ENCODE measurements around the gene PRKAR2B. TPM values are rescaled to one million over a fixed set of nuclear protein-coding genes. Genes with fewer than 3 reads are reported as not detected.

Gene PRKAR2B
- polyA plus RNA-seq, 1 donor from 2014 or later = 297 TPM

- no peak overlapping the region for H2AFZ ChIP-seq (ENCODE audit: low read depth, low read length)
- no peaks in the 10 kb centered on the region for H3K9me2 ChIP-seq (ENCODE audit: insufficient read depth, low read length)
- H3K9ac ChIP-seq (ENCODE audit: low read length) = no peak overlapping the region
- no peak overlapping the region for H3K4me2 ChIP-seq (ENCODE audit: low read length)
- TF ChIP-seq SMC3 (conservative IDR thresholded peaks at IDR 0.05; ENCODE audit: poor library complexity) (no peak), POLR2AphosphoS5 (IDR thresholded peaks at IDR 0.05) (no peak), EP300 (conservative IDR thresholded peaks at IDR 0.05; ENCODE audit: poor library complexity, severe bottlenecking) (no peak), RAD21 (conservative IDR thresholded peaks at IDR 0.05) (no peak), MXI1 (conservative IDR thresholded peaks at IDR 0.05; ENCODE audit: poor library complexity, severe bottlenecking) (no peak), CTCF (IDR thresholded peaks at IDR 0.05; ENCODE audit: poor library complexity, severe bottlenecking) (no peak), TAF1 (IDR thresholded peaks at IDR 0.05; ENCODE audit: low read depth) (no peak), REST (IDR thresholded peaks at IDR 0.05; ENCODE audit: borderline replicate concordance) (no peak), EZH2 (IDR thresholded peaks at IDR 0.05; ENCODE audit: borderline replicate concordance, insufficient read depth, low read length, poor library complexity, severe bottlenecking) (no peak)
- H3K4me3 ChIP-seq (ENCODE audit: low read length) = no peak overlapping the region
- H3K9me3 ChIP-seq (ENCODE audit: low read length) = no peaks in the 10 kb centered on the region
- H4K20me1 ChIP-seq (ENCODE audit: insufficient read depth) = no peaks in the 10 kb centered on the region
- peaks cover 8% of the 10 kb centered on the region for H3K79me2 ChIP-seq (replicated peaks; ENCODE audit: insufficient read depth, low read length)
- H3K27me3 ChIP-seq (ENCODE audit: insufficient read depth, low read depth, low read length) = no peaks in the 10 kb centered on the region
- no peaks in the 10 kb centered on the region for H3K36me3 ChIP-seq (ENCODE audit: insufficient read depth, low read length)
- no peaks in the 10 kb centered on the region for H3F3A ChIP-seq (ENCODE audit: insufficient read depth, low read length, poor library complexity, severe bottlenecking)
- H3K27ac ChIP-seq (ENCODE audit: low read length) = no peak overlapping the region
Observed at GRCh38 chr7:107075863-107076574, 31.5 kb downstream of the PRKAR2B start.

GRCh38 chr7:107076781-107077698 is 32.5 kb downstream of the PRKAR2B start:
- Histone ChIP-seq H3F3A (ENCODE audit: insufficient read depth, low read length, poor library complexity, severe bottlenecking) (no peaks in the 10 kb centered on the region), H3K36me3 (ENCODE audit: insufficient read depth, low read length) (no peaks in the 10 kb centered on the region), H3K27me3 (ENCODE audit: insufficient read depth, low read depth, low read length) (no peaks in the 10 kb centered on the region), H4K20me1 (ENCODE audit: insufficient read depth) (no peaks in the 10 kb centered on the region), H3K9me3 (ENCODE audit: low read length) (no peaks in the 10 kb centered on the region), H3K27ac (ENCODE audit: low read length) (no peak overlapping the region), H3K9ac (ENCODE audit: low read length) (no peak overlapping the region), H2AFZ (ENCODE audit: low read depth, low read length) (no peak overlapping the region), H3K4me3 (ENCODE audit: low read length) (no peak overlapping the region), H3K9me2 (ENCODE audit: insufficient read depth, low read length) (no peaks in the 10 kb centered on the region), H3K79me2 (replicated peaks; ENCODE audit: insufficient read depth, low read length) (peaks cover 8% of the 10 kb centered on the region), H3K4me2 (ENCODE audit: low read length) (no peak overlapping the region)
- no peak for TF ChIP-seq REST (IDR thresholded peaks at IDR 0.05; ENCODE audit: borderline replicate concordance)
- no peak for TF ChIP-seq EP300 (conservative IDR thresholded peaks at IDR 0.05; ENCODE audit: poor library complexity, severe bottlenecking)
- no peak for TF ChIP-seq RAD21 (conservative IDR thresholded peaks at IDR 0.05)
- no peak for TF ChIP-seq TAF1 (IDR thresholded peaks at IDR 0.05; ENCODE audit: low read depth)
- no peak for TF ChIP-seq EZH2 (IDR thresholded peaks at IDR 0.05; ENCODE audit: borderline replicate concordance, insufficient read depth, low read length, poor library complexity, severe bottlenecking)
- TF ChIP-seq MXI1 (conservative IDR thresholded peaks at IDR 0.05; ENCODE audit: poor library complexity, severe bottlenecking) = no peak
- no peak for TF ChIP-seq SMC3 (conservative IDR thresholded peaks at IDR 0.05; ENCODE audit: poor library complexity)
- no peak for TF ChIP-seq CTCF (IDR thresholded peaks at IDR 0.05; ENCODE audit: poor library complexity, severe bottlenecking)
- no peak for TF ChIP-seq POLR2AphosphoS5 (IDR thresholded peaks at IDR 0.05)
